Limb (tissue), 2 donors: ENCODE results near the gene TRIAP1.

ENCODE experiments used
- DNase-seq, 2 donors: peaks; one replicate each; pipeline ENCODE4 v3.0.0-alpha.2; 2016; ENCODE audit errors: extremely low spot score in 2 of 2

Gene TRIAP1

GRCh38 chr12:120432772-120433525 is 13.2 kb downstream of the TRIAP1 start:
- DNase-seq: no peak

DNA sequence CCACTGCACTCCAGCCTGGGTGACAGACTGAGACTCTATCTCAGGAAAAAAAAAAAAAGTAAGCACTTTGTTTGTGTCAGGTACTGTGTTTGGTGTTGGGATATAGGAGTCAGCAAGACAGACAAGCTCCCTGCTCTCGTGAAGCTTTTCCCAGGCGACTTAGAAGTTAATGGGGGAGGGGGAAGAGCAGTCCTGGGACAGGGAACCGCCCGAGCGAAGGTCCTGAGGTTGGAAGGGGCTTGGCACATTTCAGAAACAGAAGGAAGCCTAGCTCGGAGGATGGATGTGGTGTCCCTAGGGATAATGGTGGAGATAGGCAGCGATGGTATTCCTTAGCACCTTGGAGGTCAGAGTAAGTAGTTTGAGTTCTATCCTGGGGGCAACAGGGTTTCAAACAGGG is 16.8 kb downstream of the TRIAP1 start:
- no peak for DNase-seq

- no peak for DNase-seq
Observed at GRCh38 chr12:120428597-120429229, 17.5 kb downstream of the TRIAP1 start.

DNA sequence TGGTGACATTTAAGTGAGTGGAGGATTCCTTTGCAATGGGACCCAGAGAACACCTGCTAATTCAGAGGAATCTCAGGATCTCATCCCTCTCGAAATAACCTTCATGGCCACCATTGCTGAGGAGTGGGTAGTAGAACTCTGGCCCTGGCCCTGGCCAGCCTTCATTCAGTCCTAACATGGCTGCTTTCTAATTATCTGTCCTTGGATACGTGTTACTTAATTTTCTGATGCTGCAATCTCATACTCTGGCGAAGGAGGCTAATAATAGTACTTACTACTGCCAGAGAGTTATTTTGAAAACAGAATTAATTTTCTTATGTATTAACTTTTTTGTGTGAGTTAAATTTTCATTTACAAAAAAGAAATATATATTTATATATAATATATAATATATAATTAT is 20.4 kb downstream of the TRIAP1 start:
- DNase-seq: no peak

DNA sequence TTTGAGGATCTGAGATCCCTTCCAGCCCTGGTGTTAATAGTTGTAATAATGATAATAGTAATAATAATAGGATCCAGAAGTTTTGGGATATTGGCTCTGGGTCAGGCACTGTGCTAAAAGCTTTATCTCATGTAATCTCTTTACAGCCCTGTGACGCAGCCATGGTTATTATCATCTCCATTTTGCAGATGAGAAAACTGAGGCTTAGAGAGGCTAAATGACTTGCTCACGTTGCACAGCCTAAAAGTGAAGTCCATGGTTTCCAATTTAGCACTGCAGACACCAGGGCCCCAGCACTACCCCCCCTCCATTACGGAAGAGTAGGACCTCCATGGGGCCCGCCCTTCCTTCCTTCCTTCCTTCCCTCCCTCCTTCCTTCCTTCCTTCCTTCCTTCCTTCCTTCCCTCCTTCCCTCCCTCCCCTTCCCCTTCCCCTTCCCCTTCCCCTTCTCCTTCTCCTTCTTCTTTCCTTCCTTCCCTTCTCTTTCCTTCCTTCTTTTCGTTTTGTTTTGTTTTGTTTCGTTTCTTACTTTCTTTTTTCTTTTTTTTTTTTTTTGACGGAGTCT is 23.2 kb downstream of the TRIAP1 start:
- no peak for DNase-seq

DNA sequence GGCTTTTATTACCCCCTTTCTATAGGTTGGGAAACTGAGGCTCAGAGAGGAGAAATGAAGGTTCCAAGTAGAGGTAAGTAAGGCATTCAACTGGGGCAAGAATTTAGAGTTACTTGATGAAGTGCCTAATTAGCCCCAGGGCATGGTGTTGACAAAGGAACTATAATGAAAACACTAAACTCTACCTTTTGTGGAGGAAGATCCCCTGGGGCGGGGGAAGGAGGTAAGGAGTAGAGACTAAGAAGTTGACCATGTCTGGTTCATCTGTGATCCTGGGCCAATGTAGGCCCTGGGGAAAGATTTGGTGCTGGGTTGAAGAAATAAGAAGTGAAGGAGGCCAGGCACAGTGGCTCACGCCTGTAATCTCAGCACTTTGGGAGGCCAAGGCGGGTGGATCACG is 24.5 kb downstream of the TRIAP1 start:
- no peak for DNase-seq

GRCh38 chr12:120417917-120418580 is 28.1 kb downstream of the TRIAP1 start:
- no peak for DNase-seq

DNA sequence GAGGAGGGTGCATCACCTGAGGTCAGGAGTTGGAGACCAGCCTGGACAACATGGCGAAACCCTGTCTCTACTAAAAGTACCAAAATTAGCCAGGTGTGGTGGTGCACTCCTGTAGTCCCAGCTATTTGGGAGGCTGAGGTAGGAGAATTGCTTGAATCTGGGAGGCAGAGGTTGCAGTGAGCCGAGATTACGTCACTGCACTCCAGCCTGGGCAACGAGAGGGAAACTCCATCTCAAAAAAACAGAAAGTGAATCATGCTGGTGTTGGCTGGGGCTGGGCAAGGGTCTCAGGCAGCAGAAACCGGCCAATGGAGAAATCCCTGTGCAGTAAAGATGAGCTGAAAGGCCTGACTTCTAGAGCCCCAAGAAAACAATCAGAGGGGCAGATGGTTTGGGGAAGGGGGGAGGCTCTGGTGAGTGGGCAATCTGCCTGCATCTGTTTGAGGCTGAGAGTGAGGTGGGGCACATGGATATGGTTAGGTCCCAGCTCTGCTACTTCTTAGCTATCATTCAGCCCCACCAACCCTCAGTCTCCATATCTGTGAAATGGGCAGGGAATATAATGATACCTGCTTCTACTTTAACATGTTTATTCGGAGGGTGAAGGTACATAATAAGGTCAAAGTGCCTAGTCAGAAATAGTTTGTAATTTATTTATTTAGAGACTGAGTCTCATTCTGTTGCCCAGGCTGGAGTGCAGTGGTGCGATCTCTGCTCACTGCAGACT is 29.5 kb downstream of the TRIAP1 start:
- DNase-seq: no peak

DNA sequence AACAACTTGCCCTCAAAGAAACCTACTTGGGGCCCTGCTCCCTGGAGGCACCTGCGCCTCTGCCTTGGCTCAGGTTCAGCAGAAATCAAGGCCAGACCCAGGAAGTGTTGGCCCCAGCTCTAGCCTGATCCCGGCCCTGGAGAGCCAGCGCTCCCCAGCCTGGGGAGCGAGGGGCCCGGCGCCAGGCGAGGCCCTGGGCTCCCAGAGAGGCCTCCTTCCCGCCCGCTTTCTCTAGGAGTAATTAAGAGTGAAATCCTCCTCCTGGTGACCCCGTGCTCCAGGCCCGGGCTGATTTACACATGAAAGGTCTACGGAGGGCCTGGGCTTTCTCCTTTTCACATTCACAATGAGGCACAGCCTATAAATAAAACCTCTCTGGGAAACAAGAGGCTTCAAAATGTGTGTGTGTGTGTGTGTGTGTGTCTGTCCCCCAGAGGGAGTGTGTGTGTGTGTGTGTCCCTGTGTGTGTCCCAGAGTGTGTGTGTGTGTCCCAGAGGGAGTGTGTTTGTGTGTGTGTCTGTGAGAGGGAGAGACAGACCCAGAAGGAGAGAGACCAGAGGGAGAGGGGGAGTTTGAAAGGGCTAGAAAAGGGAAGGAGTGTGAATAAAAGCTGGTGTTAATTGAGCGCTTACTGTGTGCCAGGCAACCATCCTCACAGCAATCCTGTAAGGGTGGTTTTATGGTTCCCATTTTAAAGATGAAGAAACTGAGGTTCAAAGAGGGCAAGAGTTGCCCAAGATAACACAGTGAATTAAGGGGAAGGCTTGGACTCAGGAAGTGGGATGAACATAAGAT is 32.1 kb downstream of the TRIAP1 start:
- no peak for DNase-seq

GRCh38 chr12:120412421-120412820 is 33.8 kb downstream of the TRIAP1 start:
- DNase-seq: no peak

DNA sequence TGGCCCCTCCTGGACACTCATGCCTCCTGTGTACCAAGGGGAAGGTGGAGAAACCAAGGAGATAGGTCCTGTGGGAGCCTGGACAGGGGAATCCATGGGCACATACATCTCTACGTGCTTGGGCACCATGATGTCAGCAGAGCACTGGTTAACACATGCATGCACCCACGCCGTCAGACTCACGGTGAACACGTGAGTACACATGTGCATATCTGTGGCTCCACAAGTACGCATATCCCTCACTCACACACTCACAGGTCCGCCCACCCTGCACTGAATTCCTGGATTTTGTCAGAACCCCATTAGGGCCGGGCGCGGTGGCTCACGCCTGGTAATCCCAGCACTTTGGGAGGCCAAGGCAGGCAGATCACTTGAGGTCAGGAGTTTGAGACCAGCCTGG is 37.4 kb downstream of the TRIAP1 start:
- DNase-seq: no peak

GRCh38 chr12:120406553-120406952 is 39.6 kb downstream of the TRIAP1 start:
- DNase-seq: no peak

GRCh38 chr12:120406069-120406468 is 40.1 kb downstream of the TRIAP1 start:
- DNase-seq: no peak

DNA sequence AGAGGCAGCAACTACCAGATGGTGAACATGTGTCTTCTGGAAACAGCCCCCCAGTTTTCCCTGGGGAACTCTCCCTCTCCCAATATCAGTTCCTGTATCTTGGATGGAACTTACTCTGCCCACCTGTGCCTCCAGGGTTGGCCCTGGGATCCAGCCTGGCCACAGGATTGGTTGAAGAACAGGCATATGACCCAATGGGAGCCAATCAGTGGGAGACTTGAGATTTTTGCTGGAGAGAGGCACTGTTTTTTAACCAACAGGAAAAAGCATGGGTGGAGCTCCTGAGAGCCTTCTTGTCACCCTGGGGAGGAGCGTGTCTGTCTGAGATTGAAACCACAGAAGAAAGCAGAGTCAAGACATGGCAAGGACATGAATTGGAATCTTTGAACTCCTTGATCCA is 41.9 kb downstream of the TRIAP1 start:
- no peak for DNase-seq

DNA sequence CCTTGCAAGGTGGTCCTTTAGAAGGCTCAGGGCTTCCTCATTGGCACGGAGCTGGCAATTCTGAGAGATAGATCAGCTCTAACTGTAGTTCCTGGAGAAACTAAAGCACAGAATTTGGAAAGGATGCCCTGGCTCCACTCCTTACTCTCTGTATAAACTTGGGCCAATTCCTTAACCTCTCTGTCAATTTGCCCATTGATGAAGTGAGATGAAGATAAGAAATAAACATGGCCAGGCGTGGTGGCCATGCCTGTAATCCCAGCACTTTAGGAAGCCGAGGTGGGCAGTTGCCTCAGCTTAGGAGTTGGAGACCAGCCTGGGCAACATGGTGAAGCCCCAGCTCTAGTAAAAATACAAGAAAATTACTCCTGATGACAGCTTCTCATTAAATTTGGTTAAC is 42.3 kb downstream of the TRIAP1 start:
- DNase-seq: no peak

- peak in 1 of 2 donors; percentile 34 for DNase-seq
Observed at GRCh38 chr12:120402217-120402616, 44.0 kb downstream of the TRIAP1 start.

- no peak for DNase-seq
Observed at GRCh38 chr12:120399531-120399930, 46.7 kb downstream of the TRIAP1 start.

DNA sequence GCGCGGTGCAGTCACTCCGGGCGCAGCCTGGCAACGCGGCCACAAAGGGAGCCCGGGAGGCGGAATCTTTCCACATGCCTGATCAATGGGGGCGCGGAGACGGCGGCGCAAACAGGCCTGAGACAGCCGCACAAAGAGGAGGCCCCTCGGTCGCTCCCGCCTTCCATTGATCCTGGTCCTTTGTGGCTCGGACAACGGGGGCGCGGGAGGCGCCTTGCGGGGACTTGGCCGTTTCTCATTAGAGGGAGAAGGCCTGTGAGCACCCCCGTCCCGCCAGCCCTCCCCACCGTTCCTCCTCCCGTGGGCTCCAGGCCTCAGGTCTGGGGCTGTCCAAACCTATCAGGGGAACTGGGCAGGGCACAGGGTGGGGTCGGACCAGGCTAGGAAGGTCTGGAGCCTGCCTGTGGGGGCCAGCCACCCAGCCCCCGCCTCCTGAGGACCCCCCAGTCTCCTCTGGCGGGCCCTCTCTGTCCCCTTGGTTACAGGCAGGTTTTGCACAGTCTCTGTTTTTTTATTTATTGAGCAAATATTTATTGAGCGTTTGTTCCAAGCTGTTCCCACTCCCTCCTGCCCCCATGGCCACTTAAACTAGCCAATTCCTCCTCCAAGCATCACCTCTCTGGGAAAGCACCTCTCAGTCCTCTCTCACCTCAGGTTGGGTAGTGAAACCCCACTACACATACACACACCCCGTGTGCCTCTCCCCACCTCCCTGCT is 48.2 kb downstream of the TRIAP1 start:
- peak in 1 of 2 donors; percentile 70 for DNase-seq

DNA sequence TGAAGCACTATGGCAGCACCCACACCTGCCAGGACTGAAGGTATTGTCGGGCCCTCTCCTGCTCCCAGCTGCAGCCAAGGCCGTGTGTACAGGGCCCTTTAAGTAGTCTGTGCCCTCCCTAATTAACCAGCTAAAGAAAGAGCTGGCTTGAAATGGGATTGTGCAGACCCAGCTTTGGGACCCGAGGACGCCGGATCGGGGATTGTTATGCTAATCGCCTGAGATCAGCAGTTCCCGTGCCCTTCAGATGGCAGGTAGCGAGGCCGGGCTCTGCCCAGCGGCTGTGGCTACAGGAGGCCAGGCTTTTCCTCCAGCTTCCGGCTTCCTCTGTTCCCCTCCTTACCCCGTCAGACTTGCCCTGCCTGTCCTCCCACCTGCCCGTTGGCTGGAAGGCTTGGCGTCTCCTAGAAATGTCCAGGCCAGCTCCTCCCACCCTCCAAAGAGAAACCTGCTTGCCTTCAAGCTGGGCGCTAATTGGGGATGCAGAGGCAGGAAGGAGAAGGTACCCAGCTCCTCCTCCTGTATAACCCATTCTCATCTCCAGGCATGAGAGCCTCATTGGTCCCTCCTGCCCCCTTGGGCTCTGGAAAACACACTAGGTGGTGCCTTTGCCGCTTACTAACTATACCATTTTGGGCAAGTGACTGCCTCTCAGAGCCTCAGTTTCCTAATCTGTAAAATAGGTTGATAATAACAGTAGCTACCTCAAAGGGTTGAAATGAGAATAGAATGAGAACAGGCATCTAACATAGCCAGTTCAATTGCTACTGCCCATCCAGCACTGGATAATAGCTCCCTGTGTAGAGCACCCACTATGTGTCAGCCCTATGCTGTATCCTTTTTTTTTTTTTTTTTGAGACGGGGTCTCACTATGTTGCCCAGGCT is 51.5 kb downstream of the TRIAP1 start:
- DNase-seq: peak in 1 of 2 donors; percentile 36
